SK-N-SH (cell line): ENCODE measurements around the gene SCNN1A. TPM values are rescaled to one million over a fixed set of nuclear protein-coding genes. Genes with fewer than 3 reads are reported as not detected.

Experiments
- CTCF ChIA-PET: fragments of 300-600, 350-600 bp; formaldehyde crosslinking; extraction: SDS; loops from one replicate; lab custom pipeline; 2021; lab: Yijun Ruan, JAX
- POLR2A ChIA-PET: fragments of 350-600 bp; sonication (Branson Sonifier 250); formaldehyde crosslinking; extraction: SDS; loops from one replicate; lab custom pipeline; 2020; ENCODE audit warnings: antibody characterized with exemption, inconsistent platforms; lab: Yijun Ruan, JAX
- DNase-seq: peaks from one replicate; pipeline ENCODE4 v3.0.0; 2012
- H2AFZ ChIP-seq: fragments of 200-600 bp; sonication (generic); 2 replicates; pipeline ENCODE4 v1.8.1; 2016; ENCODE audit warnings: antibody characterized with exemption, mild to moderate bottlenecking, low read depth
- H3F3A ChIP-seq: fragments of 200-600 bp; sonication (generic); replicated peaks from 2 replicates; pipeline ENCODE3; 2016; ENCODE audit warnings: antibody characterized with exemption, mild to moderate bottlenecking; ENCODE audit not compliant: insufficient read depth
- H3K27ac ChIP-seq, 2 experiments: fragments of 200-500 bp in 1 of 2; fragments of 200-600 bp in 1 of 2; sonication (Bioruptor generic) in 1 of 2; sonication (generic), shearing (Covaris generic) in 1 of 2; 2 replicates each; pipeline versions ENCODE4 v1.5.1 to v1.6.1; 2014 to 2016; ENCODE audit warnings: low read depth in 2 of 2, inconsistent platforms in 1 of 2, low read length in 1 of 2, mild to moderate bottlenecking in 1 of 2, mixed read lengths in 1 of 2
- H3K27me3 ChIP-seq: fragments of 200-600 bp; sonication (generic), shearing (Covaris generic); 2 replicates; pipeline ENCODE4 v1.6.1; 2016; ENCODE audit warnings: mixed run types; ENCODE audit not compliant: insufficient read depth
- H3K36me3 ChIP-seq, 2 experiments: fragments of 200-500 bp in 1 of 2; fragments of 200-600 bp in 1 of 2; sonication (Bioruptor generic) in 1 of 2; sonication (generic) in 1 of 2; replicated peaks in 1 of 2; 2 replicates each; pipeline versions ENCODE3 to v1.5.1; 2014 to 2016; ENCODE audit warnings: low read length in 1 of 2, mild to moderate bottlenecking in 1 of 2; ENCODE audit not compliant: insufficient read depth in 2 of 2, control insufficient read depth in 1 of 2
- H3K4me1 ChIP-seq, 2 experiments: fragments of 200-500 bp in 1 of 2; fragments of 200-600 bp in 1 of 2; sonication (Bioruptor generic) in 1 of 2; sonication (generic), shearing (Covaris generic) in 1 of 2; 2 replicates each; pipeline versions ENCODE4 v1.5.1 to v1.6.1; 2014 to 2016; ENCODE audit warnings: low read depth in 1 of 2, low read length in 1 of 2, mixed run types in 1 of 2; ENCODE audit not compliant: insufficient read depth in 2 of 2, control insufficient read depth in 1 of 2
- H3K4me2 ChIP-seq: fragments of 200-600 bp; sonication (generic), shearing (Covaris generic); 2 replicates; pipeline ENCODE4 v1.6.1; 2017; ENCODE audit warnings: mixed run types
- H3K4me3 ChIP-seq, 2 experiments: fragments of 200-500 bp in 1 of 2; fragments of 200-600 bp in 1 of 2; sonication (Bioruptor generic) in 1 of 2; sonication (generic), shearing (Covaris generic) in 1 of 2; 2 replicates each; pipeline versions ENCODE4 v1.5.1 to v1.8.1; 2014 to 2016; ENCODE audit warnings: low read depth in 2 of 2, inconsistent platforms in 1 of 2, low read length in 1 of 2, mild to moderate bottlenecking in 1 of 2, mixed read lengths in 1 of 2, moderate library complexity in 1 of 2
- H3K79me2 ChIP-seq: fragments of 200-600 bp; sonication (generic); 2 replicates; pipeline ENCODE4 v1.8.1; 2017; ENCODE audit warnings: mild to moderate bottlenecking; ENCODE audit not compliant: insufficient read depth
- H3K9ac ChIP-seq: fragments of 200-600 bp; sonication (generic); 2 replicates; pipeline ENCODE4 v1.6.1; 2017; ENCODE audit warnings: mixed run types
- H3K9me2 ChIP-seq: fragments of 200-600 bp; sonication (generic); 2 replicates; pipeline ENCODE4 v1.6.1; 2017; ENCODE audit warnings: mixed run types
- H3K9me3 ChIP-seq: fragments of 200-600 bp; sonication (generic); 2 replicates; pipeline ENCODE4 v1.6.1; 2017; ENCODE audit warnings: mixed run types, mild to moderate bottlenecking, moderate library complexity
- H4K20me1 ChIP-seq: fragments of 200-600 bp; sonication (generic); 2 replicates; pipeline ENCODE4 v1.6.1; 2017; ENCODE audit warnings: mild to moderate bottlenecking, mixed run types; ENCODE audit not compliant: insufficient read depth
- CHD2 ChIP-seq: fragments of 150-350 bp; IDR thresholded peaks from 2 replicates; pipeline ENCODE4 v1.6.1; 2018; ENCODE audit warnings: low read length; ENCODE audit not compliant: partially characterized antibody
- CTCF ChIP-seq: fragments of 200-600 bp; sonication (generic); IDR thresholded peaks from 2 replicates; pipeline ENCODE4 v1.6.1; 2017; ENCODE audit warnings: antibody characterized with exemption, mild to moderate bottlenecking, moderate library complexity
- ELF1 ChIP-seq: IDR thresholded peaks from 2 replicates; pipeline ENCODE4 v1.4.0; 2012
- FOXJ3 ChIP-seq: sonication (generic); formaldehyde crosslinking; IDR thresholded peaks from 2 replicates; pipeline ENCODE4 v1.5.1; 2020; ENCODE audit warnings: mild to moderate bottlenecking, missing genetic modification reagents
- GABPA ChIP-seq: IDR thresholded peaks from 2 replicates; pipeline ENCODE4 v1.4.0; 2012; ENCODE audit warnings: low read depth, mild to moderate bottlenecking
- MXI1 ChIP-seq: IDR thresholded peaks from 2 replicates; pipeline ENCODE4 v1.6.1; 2012; ENCODE audit warnings: mild to moderate bottlenecking, low read depth, low read length, improper control_type of control experiment
- PBX3 ChIP-seq: IDR thresholded peaks from 2 replicates; pipeline ENCODE4; 2012
- POLR2AphosphoS5 ChIP-seq: IDR thresholded peaks from 2 replicates; pipeline ENCODE4 v1.6.1; 2012; ENCODE audit warnings: low read depth, low read length
- RAD21 ChIP-seq: IDR thresholded peaks from 2 replicates; pipeline ENCODE4 v1.6.1; 2012; ENCODE audit warnings: mild to moderate bottlenecking, low read length
- REST ChIP-seq: IDR thresholded peaks from 2 replicates; pipeline ENCODE4 v1.6.1; 2012; ENCODE audit warnings: mild to moderate bottlenecking, low read depth, low read length, moderate library complexity
- RXRA ChIP-seq: IDR thresholded peaks from 2 replicates; pipeline ENCODE4 v1.4.0; 2012; ENCODE audit warnings: low read depth, mild to moderate bottlenecking, borderline replicate concordance
- SMC3 ChIP-seq: IDR thresholded peaks from 2 replicates; pipeline ENCODE4 v1.6.1; 2012; ENCODE audit warnings: low read depth, low read length, improper control_type of control experiment
- TAF1 ChIP-seq: IDR thresholded peaks from 2 replicates; pipeline ENCODE4 v1.6.1; 2012; ENCODE audit warnings: low read depth, mild to moderate bottlenecking, low read length, moderate library complexity, borderline replicate concordance
- TCF12 ChIP-seq: IDR thresholded peaks from 2 replicates; pipeline ENCODE4 v1.4.0; 2012
- ZBTB33 ChIP-seq: IDR thresholded peaks from 2 replicates; pipeline ENCODE4 v1.4.0; 2012; ENCODE audit warnings: low read depth, borderline replicate concordance
- WGBS: methylation state at CpG from one replicate; pipeline ENCODE4 v1.1.6; 2017; ENCODE audit warnings: low lambda C conversion rate; 5-methylcytosine and 5-hydroxymethylcytosine counted together
- polyA plus RNA-seq, 3 experiments: library from polyadenylated mRNA; depleted of rRNA; stranded (reverse); fragments of >200 nt; gene quantifications; 2 replicates each; pipeline ENCODE4 v1.2.3, GENCODE V29; 2012

SCNN1A gene
- polyA plus RNA-seq, 1 of the 3 experiments (the other 2 are of a cell fraction): 1.6 TPM

- WGBS: 66% methylated on average over 11 of the region's 11 CpGs
- CTCF ChIA-PET: interaction anchor here (1.1 to 2.4 kb wide), 2 partner anchors 17 to 28 kb away, joined by 3 to 6 read pairs; no protein-coding TSS in a partner anchor
Observed at GRCh38 chr12:6367065-6367968, 8.0 kb downstream of the SCNN1A start.

More at GRCh38 chr12:6367065-6367968, 8.0 kb downstream of the SCNN1A start:
- H3K27ac ChIP-seq: no peak overlapping the region
- H3K27me3 ChIP-seq: no peaks in the 10 kb centered on the region
- no peak overlapping the region for H3K4me3 ChIP-seq
- POLR2A ChIA-PET: no interaction called here
- H3K79me2 ChIP-seq: no peaks in the 10 kb centered on the region
- H3K9me3 ChIP-seq: no peaks in the 10 kb centered on the region
- H3K9me2 ChIP-seq: no peaks in the 10 kb centered on the region
- no peak overlapping the region for H3K4me2 ChIP-seq
- no peak for TF ChIP-seq ELF1
- TF ChIP-seq PBX3: no peak
- TF ChIP-seq FOXJ3 (CRISPR knock-in tag): no peak
- peak; percentile 40 for TF ChIP-seq CTCF
- no peak for TF ChIP-seq TCF12
- no peak for TF ChIP-seq TAF1
- TF ChIP-seq ZBTB33: no peak
- TF ChIP-seq REST: no peak
- TF ChIP-seq POLR2AphosphoS5: no peak
- no peak for TF ChIP-seq CHD2
- TF ChIP-seq RAD21: peak; percentile 33
- no peak for TF ChIP-seq GABPA
- TF ChIP-seq RXRA: no peak
- no peak for TF ChIP-seq MXI1
- TF ChIP-seq SMC3: 0 out of 2 replicates have a peak, but pooled peaks have one; percentile 7
- H3K9ac ChIP-seq: no peak overlapping the region
- H2AFZ ChIP-seq: no peak overlapping the region
- H3F3A ChIP-seq: peaks cover 22% of the 10 kb centered on the region
- peaks cover 3 to 18% of the 10 kb centered on the region in 2 experiments; a peak in 3 of 4 replicates for H3K4me1 ChIP-seq
- no peaks in the 10 kb centered on the region for H4K20me1 ChIP-seq
- H3K36me3 ChIP-seq: no peaks in the 10 kb centered on the region
- peak; percentile 55 for DNase-seq
